Measurements from ENCODE around the gene SMG5. TPM values are rescaled to one million over a fixed set of nuclear protein-coding genes. Genes with fewer than 3 reads are reported as not detected.
"Not testable (repeated sequence)": the region's sequence is repeated elsewhere in the genome, so short reads cannot be mapped to it uniquely, and the experiment has no call there.

The SMG5 gene
- polyA plus RNA-seq (ENCODE audit: insufficient read length) = 53.6 TPM

GRCh38 chr1:156282479-156283222, at the start of gene SMG5:
Gene SMG5 (minus strand): TSS chr1:156282825. CDS start chr1:156282680, 145 bp downstream.
- DNase-seq = peak; percentile 99

GRCh38 chr1:156323179-156323578, 40.6 kb upstream of the SMG5 start:
- DNase-seq = not testable (repeated sequence)

GRCh38 chr1:156320560-156320959, 37.9 kb upstream of the SMG5 start:
- no peak for DNase-seq

- DNase-seq = peak; percentile 8
Observed at GRCh38 chr1:156319664-156320063, 37.0 kb upstream of the SMG5 start.

GRCh38 chr1:156316909-156317308, 34.3 kb upstream of the SMG5 start:
- no peak for DNase-seq

- no peak for DNase-seq
Observed at GRCh38 chr1:156310962-156311361, 28.3 kb upstream of the SMG5 start.

GRCh38 chr1:156308078-156308477, 25.5 kb upstream of the SMG5 start:
- no peak for DNase-seq

GRCh38 chr1:156305215-156305614, 22.6 kb upstream of the SMG5 start:
- DNase-seq = no peak

- no peak for DNase-seq
Observed at GRCh38 chr1:156303241-156303640, 20.6 kb upstream of the SMG5 start.

GRCh38 chr1:156298852-156299357, 16.3 kb upstream of the SMG5 start, which contains the start of gene VHLL:
Gene VHLL (minus strand): TSS chr1:156299307. CDS start chr1:156299189, 118 bp downstream.
- DNase-seq = no peak

GRCh38 chr1:156295391-156295947, 12.8 kb upstream of the SMG5 start, which contains the start of gene GLMP:
Gene GLMP (minus strand): TSS chr1:156295679. CDS start chr1:156295645, 34 bp downstream.
- peak; percentile 84 for DNase-seq

GRCh38 chr1:156293895-156294294, 11.3 kb upstream of the SMG5 start:
- no peak for DNase-seq

GRCh38 chr1:156293098-156293434, 10.4 kb upstream of the SMG5 start:
- no peak for DNase-seq

GRCh38 chr1:156291226-156292061, 8.8 kb upstream of the SMG5 start:
- peak; percentile 85 for DNase-seq

GRCh38 chr1:156289857-156290256, 7.2 kb upstream of the SMG5 start:
- DNase-seq = no peak

GRCh38 chr1:156286061-156286460, 3.4 kb upstream of the SMG5 start:
- DNase-seq = no peak

GRCh38 chr1:156285437-156285836, 2.8 kb upstream of the SMG5 start:
- DNase-seq = no peak

- no peak for DNase-seq
Observed at GRCh38 chr1:156284757-156285156, 2.1 kb upstream of the SMG5 start.

GRCh38 chr1:156284112-156284511, 1.5 kb upstream of the SMG5 start, which contains the start of gene TMEM79:
Gene TMEM79 (plus strand): TSS chr1:156284325. CDS start chr1:156285227, 902 bp downstream.
- no peak for DNase-seq

GRCh38 chr1:156283521-156283920, 896 bp upstream of the SMG5 start:
- no peak for DNase-seq

- DNase-seq = no peak
Observed at GRCh38 chr1:156281693-156282478, 739 bp downstream of the SMG5 start.

GRCh38 chr1:156281281-156281680, 1.3 kb downstream of the SMG5 start:
- DNase-seq = no peak

All from hindlimb muscle (tissue), 1 donor.